Measurements from ENCODE around the gene ZNF354C.
A peak's percentile ranks its signal among the peaks of the same experiment; 100 is the strongest.

Gene ZNF354C

DNA sequence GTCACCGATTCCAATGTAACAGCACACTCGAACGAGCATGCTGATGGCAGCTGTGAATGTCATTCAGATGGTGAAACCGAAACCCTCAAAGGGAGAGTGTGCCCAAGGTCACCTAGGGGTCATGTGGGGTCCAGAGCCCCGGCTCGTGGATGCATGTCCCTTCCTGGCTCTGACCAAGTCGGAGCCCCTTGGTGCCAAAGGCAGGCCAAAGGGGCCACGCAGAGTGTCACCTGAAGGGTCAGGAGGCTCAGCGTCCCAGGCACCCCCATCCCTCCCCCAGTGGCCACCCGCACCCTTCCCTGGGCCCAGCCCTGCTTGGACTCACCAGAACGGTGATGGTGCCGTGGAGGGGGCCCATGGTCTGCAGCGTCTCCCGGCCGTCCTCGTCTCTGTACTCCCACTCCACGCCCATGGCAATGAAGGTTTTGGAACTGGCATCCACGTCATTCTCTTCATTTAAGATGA lies 69.5 kb downstream of the ZNF354C start:
- DNase-seq = no peak

GRCh38 chr5:179130101-179130681 lies 70.0 kb downstream of the ZNF354C start:
- no peak for DNase-seq

GRCh38 chr5:179131321-179131835 lies 71.2 kb downstream of the ZNF354C start:
- no peak for DNase-seq

DNA sequence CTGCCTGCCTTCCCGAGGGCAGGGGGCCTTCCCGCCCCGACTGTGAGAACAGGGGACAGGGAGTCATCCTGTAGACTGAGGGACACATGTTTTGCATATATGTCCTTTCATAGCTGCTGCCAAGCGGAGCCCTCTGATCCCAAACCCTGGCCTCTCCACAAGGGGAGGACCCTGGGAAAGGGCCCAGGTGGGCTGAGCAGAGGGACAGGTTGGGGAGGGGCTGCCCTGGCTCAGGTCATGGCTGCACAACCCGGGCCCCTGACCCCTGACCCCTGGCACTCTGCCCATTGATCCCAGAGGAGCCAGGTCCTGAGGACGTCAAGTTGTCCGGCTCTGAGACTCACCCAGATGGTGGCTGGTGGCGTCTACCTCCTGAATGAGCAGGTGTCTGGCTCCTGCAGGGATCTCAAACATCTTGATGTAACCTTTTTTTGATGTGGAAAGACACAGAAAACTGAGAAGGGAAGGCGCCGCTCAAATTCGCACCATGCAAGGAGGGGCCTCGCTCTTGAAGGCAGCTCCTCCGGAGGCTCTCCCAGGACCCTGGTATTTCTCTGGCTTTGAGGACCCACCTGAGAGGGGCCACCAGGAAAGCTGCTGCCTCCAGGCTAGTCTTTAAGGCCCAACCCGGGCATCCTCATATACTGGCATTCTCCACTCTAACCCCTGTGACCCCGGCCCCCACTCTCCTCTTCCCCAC lies 71.9 kb downstream of the ZNF354C start:
- no peak for DNase-seq

- peak in 1 of 2 experiments; percentile 0 for DNase-seq
Measured at GRCh38 chr5:179132586-179133355, 72.6 kb downstream of the ZNF354C start.

All from NCI-H526 (cell line).